Occipital lobe (tissue), 2 donors: ENCODE data around the gene ABCD3. TPM values are rescaled to one million over a fixed set of nuclear protein-coding genes. Genes with fewer than 3 reads are reported as not detected.

Source experiments
- DNase-seq: peaks from one replicate; lab custom pipeline; 2025; lab: John Stamatoyannopoulos, UW
- total RNA-seq: library from RNA; depleted of rRNA; stranded (reverse); fragments of >200 nt; gene quantifications from one replicate; pipeline ENCODE4 v1.2.3, GENCODE V29; 2014

The ABCD3 gene
- total RNA-seq, 1 donor from 2014 or later: 110 TPM

- DNase-seq: no peak
Observed at GRCh38 chr1:94462606-94463005, 44.4 kb downstream of the ABCD3 start.

DNA sequence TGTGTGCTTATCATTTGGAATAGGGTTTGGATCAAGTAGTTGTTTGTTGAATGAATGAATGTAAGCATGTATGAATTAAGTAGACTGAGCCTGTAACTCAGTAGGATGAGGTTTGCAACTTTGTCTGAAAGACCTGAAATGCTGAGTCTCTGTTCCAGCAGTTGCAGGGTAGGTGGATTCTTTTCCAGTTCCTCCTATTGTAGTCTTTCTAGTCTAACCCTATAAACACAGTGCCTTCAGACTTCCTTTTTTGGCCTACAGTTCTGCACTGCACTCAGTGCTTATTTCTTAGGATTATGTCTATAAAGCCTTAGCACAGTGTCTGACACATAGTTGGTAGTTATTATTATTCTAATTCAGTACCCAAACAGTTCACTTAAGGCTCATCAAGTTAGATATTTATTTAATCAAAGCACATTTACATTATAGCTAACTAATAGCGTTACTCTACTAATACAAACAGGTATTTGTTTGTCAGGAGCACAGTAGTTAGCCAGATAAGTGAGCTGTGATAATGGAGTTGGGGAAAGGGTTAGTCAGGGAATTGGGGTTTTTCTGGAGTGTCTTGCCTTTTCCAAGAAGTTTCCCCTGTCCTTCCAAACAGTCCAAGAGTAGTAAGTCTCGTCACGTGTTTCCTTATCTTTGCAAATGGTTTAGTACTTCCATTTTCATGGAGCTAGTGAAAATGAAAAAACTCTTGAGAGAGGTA, 45.0 kb downstream of the ABCD3 start:
- no peak for DNase-seq

DNA sequence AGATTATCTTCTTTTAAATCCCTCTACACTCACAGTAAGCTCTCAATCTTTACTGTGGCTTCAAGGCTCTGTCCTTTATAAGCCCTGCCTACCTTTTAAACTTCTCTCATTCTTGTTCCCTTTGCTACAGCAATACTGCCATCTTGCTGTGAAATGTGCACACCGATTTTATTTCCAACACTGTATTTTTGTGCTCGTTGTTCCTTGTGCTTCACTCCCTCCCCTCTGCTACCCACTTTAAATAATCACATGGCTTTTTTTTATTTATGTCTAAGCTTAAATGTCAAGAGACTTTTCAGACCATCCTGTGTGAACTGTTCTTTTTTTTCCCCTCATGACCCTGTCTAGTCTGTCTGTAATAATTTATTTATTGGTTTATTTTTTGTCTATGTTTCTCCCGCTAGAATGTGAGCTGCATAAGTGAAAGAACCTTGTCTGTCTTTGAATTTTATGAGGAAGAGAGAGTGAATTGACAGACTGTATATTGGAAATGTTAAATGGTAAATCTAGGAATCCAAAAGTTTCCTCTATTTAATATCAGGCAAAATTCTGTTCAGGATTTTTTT, 45.7 kb downstream of the ABCD3 start:
- no peak for DNase-seq

DNA sequence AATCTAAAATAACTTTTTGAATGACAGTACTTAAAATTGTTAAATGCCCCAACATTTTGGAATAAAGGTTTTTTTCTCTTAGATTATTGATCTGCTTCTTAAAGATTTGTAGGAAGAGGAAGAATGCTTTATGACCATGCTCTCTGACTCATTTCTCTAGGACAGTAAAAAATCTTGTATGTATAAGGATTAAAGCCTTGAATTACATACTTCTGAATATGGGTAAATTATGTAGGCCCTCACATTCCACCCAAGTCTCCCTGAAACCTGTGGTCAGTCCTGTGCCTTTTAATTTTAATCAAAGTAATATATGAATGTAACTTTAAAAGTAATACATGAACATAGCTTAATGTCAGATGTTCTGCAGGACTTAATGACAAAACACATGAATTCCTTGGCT, 50.5 kb downstream of the ABCD3 start:
- DNase-seq: no peak

DNA sequence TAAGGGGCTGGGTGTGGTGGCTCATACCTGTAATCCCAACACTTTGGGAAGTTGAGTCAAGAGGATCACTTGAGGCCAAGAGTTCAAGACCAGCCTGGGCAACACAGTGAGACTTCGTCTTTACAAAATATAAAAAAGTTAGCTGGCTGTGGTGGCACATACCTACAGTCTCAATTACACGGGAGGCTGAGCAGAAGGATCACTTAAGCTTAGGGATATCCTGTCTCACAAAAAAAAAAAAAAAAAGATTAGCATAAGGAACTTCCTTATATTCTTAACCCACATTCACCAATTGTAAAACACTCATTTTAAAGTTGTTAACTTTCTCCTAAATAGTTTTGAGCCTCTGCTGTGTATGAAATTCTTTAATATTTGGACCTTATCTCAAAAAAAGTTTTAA, 53.1 kb downstream of the ABCD3 start:
- DNase-seq: no peak

GRCh38 chr1:94475232-94475631, 57.0 kb downstream of the ABCD3 start:
- no peak for DNase-seq

DNA sequence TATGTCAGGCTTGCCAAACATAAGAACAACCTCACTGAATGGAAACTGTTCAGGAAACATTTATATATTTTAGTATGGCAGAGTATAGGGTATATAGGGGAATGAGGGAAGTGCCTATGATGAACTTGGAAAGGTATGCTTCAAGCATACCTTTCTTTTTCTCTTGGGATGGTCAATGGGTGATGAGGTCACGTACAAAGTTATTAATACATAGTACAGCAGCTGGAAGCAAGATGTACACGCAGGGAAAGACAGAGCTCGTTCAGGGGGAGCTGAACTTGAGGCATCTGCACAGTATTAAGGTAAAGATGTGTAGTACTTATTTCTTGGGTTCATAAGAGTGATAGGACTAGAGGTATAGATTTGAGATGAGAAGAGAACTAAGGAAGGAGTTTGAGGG, 61.5 kb downstream of the ABCD3 start:
- DNase-seq: no peak

DNA sequence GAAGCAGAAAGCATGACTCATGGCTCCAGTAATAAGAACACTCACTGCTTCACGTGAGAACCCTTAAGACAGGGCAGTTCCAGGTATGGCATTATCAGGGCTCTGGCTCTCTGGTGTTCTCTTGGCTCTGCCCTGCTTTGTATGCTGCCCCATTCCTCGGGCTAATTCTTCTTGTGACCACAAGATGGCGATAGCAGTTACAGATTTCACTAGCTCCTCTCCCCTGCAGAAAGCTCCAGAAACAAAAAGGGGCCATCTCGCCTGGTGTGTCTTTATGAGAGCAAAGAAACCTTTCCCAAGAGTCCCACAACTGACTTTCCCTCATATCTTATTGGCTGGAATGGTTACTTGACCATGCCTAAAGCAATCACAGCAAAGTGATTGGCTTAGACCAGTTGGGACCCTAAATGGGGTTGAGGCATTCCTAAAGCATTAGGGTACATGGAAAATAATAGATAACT, 63.3 kb downstream of the ABCD3 start:
- no peak for DNase-seq

DNA sequence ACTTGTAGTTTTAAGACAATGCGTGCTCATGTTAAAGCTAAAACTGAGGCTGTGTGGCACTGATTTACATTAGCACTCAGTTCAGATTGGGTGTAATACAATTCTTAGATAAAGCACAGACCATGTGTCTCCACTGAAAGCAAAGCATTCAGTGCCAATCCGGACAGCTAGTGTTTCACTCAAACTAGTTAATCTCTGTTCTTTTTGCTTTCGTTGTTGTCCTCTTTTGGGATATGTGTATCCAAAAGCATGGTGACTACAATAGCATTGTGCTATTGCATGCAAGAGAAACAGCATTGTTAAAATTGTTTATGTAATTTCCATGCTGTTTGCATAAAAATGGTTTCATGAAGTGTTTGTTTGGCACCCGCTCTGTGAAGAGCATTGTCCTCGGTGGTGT, 68.8 kb downstream of the ABCD3 start:
- DNase-seq: no peak

DNA sequence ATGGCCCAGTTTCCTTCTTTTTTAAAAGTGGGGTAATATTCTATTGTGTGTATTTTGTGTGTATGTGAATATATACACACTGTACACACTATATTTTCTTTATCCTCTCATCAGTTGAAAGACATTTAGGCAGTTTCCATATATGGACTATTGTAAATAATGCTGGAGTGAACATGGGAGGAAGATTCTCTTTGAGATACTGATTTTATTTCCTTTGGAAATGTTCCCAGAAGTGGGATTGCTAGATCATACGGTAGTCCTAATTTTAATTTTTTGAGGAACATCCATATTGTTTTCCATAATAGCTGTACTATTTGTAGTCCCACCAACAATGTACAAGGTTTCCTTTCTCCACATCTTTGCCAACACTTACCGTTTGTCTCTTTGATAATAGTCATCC, 72.4 kb downstream of the ABCD3 start:
- DNase-seq: no peak

GRCh38 chr1:94496076-94496755, 78.0 kb downstream of the ABCD3 start:
- DNase-seq: no peak

- no peak for DNase-seq
Observed at GRCh38 chr1:94501426-94501825, 83.2 kb downstream of the ABCD3 start.

DNA sequence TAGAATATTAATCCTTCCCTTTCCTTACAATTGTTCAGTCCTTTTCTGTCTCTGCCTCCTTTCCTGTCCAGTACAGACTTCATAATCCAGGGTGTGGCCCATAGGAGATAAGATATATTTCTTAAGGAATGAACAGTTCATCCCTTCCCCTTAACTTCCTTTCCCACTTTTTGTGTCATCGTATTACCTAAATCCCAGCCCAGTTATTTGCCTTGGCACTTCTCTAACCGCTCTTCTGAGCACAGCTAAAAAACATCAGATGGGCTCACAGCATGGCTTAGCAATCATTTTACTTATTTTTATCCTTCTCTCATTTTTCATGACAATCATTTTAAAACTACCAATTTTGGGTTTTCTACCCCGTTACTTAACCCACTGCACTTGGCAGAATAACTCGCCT, 83.7 kb downstream of the ABCD3 start:
- DNase-seq: no peak

GRCh38 chr1:94503153-94503552, 85.0 kb downstream of the ABCD3 start:
- no peak for DNase-seq

DNA sequence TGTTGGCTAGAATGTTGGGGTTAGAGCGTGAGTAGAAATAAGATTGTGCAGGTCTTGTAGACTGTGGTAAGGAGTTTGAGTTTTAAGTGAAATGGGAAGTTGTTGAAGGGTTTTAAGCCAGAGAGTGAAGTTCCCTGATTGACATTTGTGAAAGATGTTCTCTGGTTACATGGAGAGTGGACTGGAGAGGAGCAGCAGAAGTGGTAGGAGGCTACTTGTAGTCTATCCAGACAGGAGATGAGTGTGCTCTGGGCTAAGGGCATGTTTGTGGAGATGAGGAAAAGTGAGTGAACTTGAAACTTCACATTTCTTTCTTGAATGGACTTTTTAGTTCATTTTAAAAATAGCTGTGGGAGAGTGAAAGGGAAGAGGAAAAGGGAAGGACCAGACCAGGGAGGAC, 86.4 kb downstream of the ABCD3 start:
- DNase-seq: no peak

- no peak for DNase-seq
Observed at GRCh38 chr1:94512816-94513215, 94.6 kb downstream of the ABCD3 start.

DNA sequence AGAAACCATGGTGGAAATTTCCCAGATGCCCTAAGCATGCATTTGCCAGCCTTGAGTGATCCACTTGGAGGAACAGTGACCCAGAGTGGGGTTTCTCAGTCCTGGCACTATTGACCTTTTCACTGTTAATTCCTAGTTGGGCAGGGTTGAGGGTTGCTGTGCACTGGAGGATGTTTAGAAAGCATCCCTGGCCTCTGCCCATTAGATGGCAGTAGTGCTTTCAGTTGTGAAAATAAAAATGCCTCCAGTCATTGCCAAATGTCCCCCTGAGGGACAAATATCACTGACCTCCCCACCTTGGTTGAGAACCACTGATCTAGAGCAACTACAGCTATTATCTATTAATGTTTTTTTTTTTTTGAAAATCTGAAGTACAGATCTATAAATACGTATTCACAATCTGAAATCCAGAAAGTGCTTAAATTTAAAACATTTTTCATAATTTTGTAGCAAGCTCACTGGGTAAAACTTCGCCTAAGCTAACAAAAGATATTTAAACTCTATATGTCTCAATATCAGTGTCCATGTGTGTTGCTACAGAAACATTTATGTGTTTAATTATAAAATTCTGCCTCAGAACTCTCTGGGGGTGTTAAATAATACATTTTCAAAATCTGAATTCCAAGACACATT, 96.0 kb downstream of the ABCD3 start:
- DNase-seq: no peak

GRCh38 chr1:94515296-94515947, 97.2 kb downstream of the ABCD3 start:
- no peak for DNase-seq

- DNase-seq: no peak
Observed at GRCh38 chr1:94519351-94519750, 101.2 kb downstream of the ABCD3 start.

GRCh38 chr1:94522304-94522703, 104.1 kb downstream of the ABCD3 start:
- no peak for DNase-seq

DNA sequence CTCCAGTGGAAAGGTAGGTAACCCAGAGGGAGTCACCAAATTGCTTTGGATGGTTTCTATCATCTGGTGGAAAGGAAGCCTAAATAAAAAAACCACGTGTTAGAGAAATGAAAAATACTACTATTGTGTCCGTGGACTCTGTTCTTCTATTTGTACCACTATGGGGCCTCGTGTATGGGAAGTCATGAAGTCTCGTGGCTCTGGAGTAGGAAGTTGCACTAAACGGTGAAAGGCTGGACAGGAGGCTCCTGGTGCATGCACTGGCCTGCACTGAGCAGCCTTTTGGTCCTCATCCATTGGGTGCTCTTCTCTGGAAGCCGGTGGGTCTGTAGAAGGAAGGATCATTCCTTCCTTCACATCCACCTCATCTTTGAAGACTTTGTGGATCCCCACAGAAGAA, 106.3 kb downstream of the ABCD3 start:
- DNase-seq: no peak
